HCT116 (cell line): Measurements from ENCODE around the gene USP9X. TPM values are rescaled to one million over a fixed set of nuclear protein-coding genes. Genes with fewer than 3 reads are reported as not detected.

Experiments used
- ATAC-seq: fragments of 200-7000 bp; cut with Tn5 transposase; 2 replicates; pipeline ENCODE4 v1.9.1; 2020; ENCODE audit warnings: mild to moderate bottlenecking, moderate library complexity
- BruUV-seq: library from RNA; stranded (reverse); fragments of 400-500 nt; replicated peaks from 2 replicates; lab custom pipeline; 2021; lab: Mats Ljungman, UMichigan
- CTCF ChIA-PET: fragments of 300-600 bp; sonication (Branson Sonifier 250); formaldehyde crosslinking; loops from one replicate; lab custom pipeline; 2021; ENCODE audit warnings: antibody characterized with exemption; lab: Charles Lee
- POLR2A ChIA-PET: fragments of 300-600, 350-600 bp; sonication (Branson Sonifier 250); formaldehyde crosslinking; loops from one replicate; lab custom pipeline; 2021; ENCODE audit warnings: antibody characterized with exemption; lab: Charles Lee
- RAD21 ChIA-PET, 2 experiments: fragments of 300-600 bp; sonication (Branson Sonifier 250); formaldehyde crosslinking; loops; one replicate each; lab custom pipeline; 2023; ENCODE audit warnings: low total read pairs in 2 of 2; ENCODE audit not compliant: uncharacterized antibody in 2 of 2, unreplicated experiment in 2 of 2, low non-redundant PET in 1 of 2; lab: Charles Lee
- DNase-seq: peaks from one replicate; pipeline ENCODE4 v3.0.0-alpha.2; 2010; ENCODE audit warnings: low read depth, low spot score
- H2AFZ ChIP-seq: fragments of 200-600 bp; shearing (Covaris generic), sonication (generic); 2 replicates; pipeline ENCODE4 v1.6.1; 2017; ENCODE audit warnings: low read depth, mixed run types, mixed read lengths, antibody characterized with exemption, low read length; ENCODE audit not compliant: poor library complexity, severe bottlenecking
- H3K27ac ChIP-seq: 2 replicates; pipeline ENCODE4 v1.5.1; 2012; ENCODE audit warnings: low read depth, low read length
- H3K27me3 ChIP-seq: fragments of 200-600 bp; sonication (generic); 2 replicates; pipeline ENCODE4 v1.6.1; 2016; ENCODE audit warnings: mixed run types, low read length, mixed read lengths; ENCODE audit not compliant: insufficient read depth
- H3K36me3 ChIP-seq, 2 experiments: fragments of 200-500 bp in 1 of 2; fragments of 200-600 bp in 1 of 2; sonication (Bioruptor generic) in 1 of 2; sonication (generic) in 1 of 2; 2 replicates each; pipeline versions ENCODE4 v1.5.1 to v1.6.1; 2014 to 2016; ENCODE audit warnings: low read length in 2 of 2, inconsistent platforms in 1 of 2, mixed read lengths in 1 of 2, mixed run types in 1 of 2; ENCODE audit not compliant: insufficient read depth in 2 of 2, control insufficient read depth in 1 of 2
- H3K4me1 ChIP-seq, 2 experiments: fragments of 200-600 bp in 1 of 2; sonication (generic) in 1 of 2; 2 replicates each; pipeline versions ENCODE4 v1.5.1 to v1.6.1; 2012 to 2017; ENCODE audit warnings: low read length in 2 of 2, inconsistent platforms in 1 of 2, mild to moderate bottlenecking in 1 of 2, mixed read lengths in 1 of 2, mixed run types in 1 of 2, moderate library complexity in 1 of 2; ENCODE audit not compliant: insufficient read depth in 2 of 2, control insufficient read depth in 1 of 2
- H3K4me2 ChIP-seq: fragments of 200-600 bp; sonication (generic); 2 replicates; pipeline ENCODE4 v1.6.1; 2017; ENCODE audit warnings: mixed run types, low read length, mixed read lengths
- H3K4me3 ChIP-seq, 2 experiments: fragments of 200-600 bp in 1 of 2; sonication (generic) in 1 of 2; replicated peaks in 1 of 2; 2 replicates each; pipeline ENCODE4 v1.5.1; 2011 to 2016; ENCODE audit warnings: low read length in 2 of 2, control low read depth in 1 of 2, low read depth in 1 of 2, mild to moderate bottlenecking in 1 of 2, mixed read lengths in 1 of 2, mixed run types in 1 of 2
- H3K79me2 ChIP-seq: fragments of 200-600 bp; sonication (generic); 2 replicates; pipeline ENCODE4 v1.6.1; 2017; ENCODE audit warnings: mild to moderate bottlenecking, mixed run types, low read length, moderate library complexity, mixed read lengths; ENCODE audit not compliant: insufficient read depth
- H3K9ac ChIP-seq: fragments of 200-600 bp; sonication (generic); 2 replicates; pipeline ENCODE4 v1.6.1; 2016; ENCODE audit warnings: low read length, mixed read lengths
- H3K9me2 ChIP-seq: fragments of 200-600 bp; sonication (generic), shearing (Covaris generic); 2 replicates; pipeline ENCODE4 v1.6.1; 2017; ENCODE audit warnings: mixed run types, mild to moderate bottlenecking, moderate library complexity; ENCODE audit not compliant: insufficient read depth
- H3K9me3 ChIP-seq, 2 experiments: fragments of 200-500 bp in 1 of 2; fragments of 200-600 bp in 1 of 2; sonication (Bioruptor generic) in 1 of 2; sonication (generic) in 1 of 2; 2 replicates each; pipeline ENCODE4 v1.6.1; 2014 to 2017; ENCODE audit warnings: low read length in 2 of 2, mixed read lengths in 2 of 2, inconsistent platforms in 1 of 2, low read depth in 1 of 2, mild to moderate bottlenecking in 1 of 2, mixed run types in 1 of 2, moderate library complexity in 1 of 2; ENCODE audit not compliant: control insufficient read depth in 1 of 2, insufficient read depth in 1 of 2
- H4K20me1 ChIP-seq: fragments of 200-600 bp; sonication (generic), shearing (Covaris generic); 2 replicates; pipeline ENCODE4 v1.6.1; 2017; ENCODE audit warnings: mixed run types, mild to moderate bottlenecking, moderate library complexity; ENCODE audit not compliant: insufficient read depth
- ATF3 ChIP-seq: IDR thresholded peaks from 2 replicates; pipeline ENCODE4 v1.6.1; 2012
- CBX3 ChIP-seq: IDR thresholded peaks from 2 replicates; pipeline ENCODE4 v1.6.1; 2012; ENCODE audit warnings: low read depth
- CEBPB ChIP-seq: IDR thresholded peaks from 2 replicates; pipeline ENCODE4 v1.6.1; 2012; ENCODE audit warnings: low read depth
- EGR1 ChIP-seq: IDR thresholded peaks from 2 replicates; pipeline ENCODE4 v1.6.1; 2012; ENCODE audit warnings: low read depth
- EZH2 ChIP-seq: fragments of 200-600 bp; sonication (generic); IDR thresholded peaks from 2 replicates; pipeline ENCODE4 v1.6.1; 2017; ENCODE audit warnings: antibody characterized with exemption, mixed run types
- EZH2phosphoT487 ChIP-seq: fragments of 200-600 bp; IDR thresholded peaks from 2 replicates; pipeline ENCODE4 v1.6.1; 2018; ENCODE audit warnings: antibody characterized with exemption, borderline replicate concordance
- FOSL1 ChIP-seq: IDR thresholded peaks from 2 replicates; pipeline ENCODE4 v1.6.1; 2012; ENCODE audit warnings: low read depth
- JUND ChIP-seq: IDR thresholded peaks from 2 replicates; pipeline ENCODE4 v1.6.1; 2012
- MAX ChIP-seq: IDR thresholded peaks from 2 replicates; pipeline ENCODE4 v1.6.1; 2012
- POLR2AphosphoS5 ChIP-seq: IDR thresholded peaks from 2 replicates; pipeline ENCODE4 v1.6.1; 2011; ENCODE audit warnings: mild to moderate bottlenecking, low read depth, low read length, moderate library complexity
- RAD21 ChIP-seq: IDR thresholded peaks from 2 replicates; pipeline ENCODE4 v1.6.1; 2012; ENCODE audit warnings: low read depth, mild to moderate bottlenecking
- SIN3A ChIP-seq: IDR thresholded peaks from 2 replicates; pipeline ENCODE4 v1.6.1; 2012; ENCODE audit warnings: low read depth
- SP1 ChIP-seq: IDR thresholded peaks from 2 replicates; pipeline ENCODE4 v1.6.1; 2012; ENCODE audit warnings: low read depth
- SRF ChIP-seq: IDR thresholded peaks from 2 replicates; pipeline ENCODE4 v1.6.1; 2012; ENCODE audit warnings: low read depth
- TCF7L2 ChIP-seq: IDR thresholded peaks from 2 replicates; pipeline ENCODE4 v1.7.0; 2011; ENCODE audit warnings: borderline replicate concordance, inconsistent platforms; ENCODE audit not compliant: insufficient read depth, insufficient read length; ENCODE audit errors: extremely low read depth
- ZBTB33 ChIP-seq: IDR thresholded peaks from 2 replicates; pipeline ENCODE4 v1.6.1; 2011; ENCODE audit warnings: mild to moderate bottlenecking, low read length, moderate library complexity; ENCODE audit not compliant: insufficient replicate concordance; ENCODE audit errors: extremely low read depth
- ZNF274 ChIP-seq: fragments of 200-500 bp; sonication (Bioruptor generic); IDR thresholded peaks from 2 replicates; pipeline ENCODE4 v1.6.1; 2014; ENCODE audit warnings: mild to moderate bottlenecking, low read depth, low read length, inconsistent platforms
- intact Hi-C: fragments of 100-400 bp; cut with micrococcal nuclease; formaldehyde crosslinking; loops from 2 replicates; pipeline ENCODE4 v1.10.0; 2022
- total RNA-seq: library from RNA; stranded (reverse); gene quantifications from one replicate; pipeline ENCODE4 v1.2.1, GENCODE V29; 2021; ENCODE audit not compliant: unreplicated experiment

USP9X gene
- total RNA-seq, 1 experiment from 2014 or later = 52.4 TPM

- Histone ChIP-seq H3K4me1 (no peaks in the 10 kb centered on the region), H3K27me3 (no peaks in the 10 kb centered on the region), H3K27ac (no peak overlapping the region), H3K9me2 (no peaks in the 10 kb centered on the region), H3K9ac (no peak overlapping the region), H3K79me2 (peaks cover 99% of the 10 kb centered on the region), H3K36me3 (no peaks in the 10 kb centered on the region), H4K20me1 (0 out of 2 replicates have a peak, but pooled peaks cover 3% of the 10 kb centered on the region), H3K4me3 (no peak overlapping the region), H3K4me2 (no peak overlapping the region), H2AFZ (no peak overlapping the region), H3K9me3 (no peaks in the 10 kb centered on the region)
- intact Hi-C loops = no loop called here
- no TSS peak for BruUV-seq
- ChIA-PET CTCF (interaction anchor here (1.1 kb wide), 1 partner anchor 19 kb away, joined by 3 read pairs; no protein-coding TSS in a partner anchor), POLR2A (no interaction called here), RAD21 (no interaction called here)
- ATAC-seq (no peak), DNase-seq (no peak)
- TF ChIP-seq SP1 (no peak), MAX (no peak), ATF3 (no peak), POLR2AphosphoS5 (no peak), ZBTB33 (no peak), RAD21 (no peak), ZNF274 (no peak), SRF (no peak), EGR1 (no peak), TCF7L2 (no peak), EZH2phosphoT487 (no peak), CEBPB (no peak), EZH2 (no peak), CBX3 (no peak), FOSL1 (no peak), JUND (no peak), SIN3A (no peak)
Observed at GRCh38 chrX:41095908-41096307, 10.7 kb downstream of the USP9X start.
